WI38 (cell line): Measurements from ENCODE around the gene CDY1B.
"Not testable (repeated sequence)": the region's sequence is repeated elsewhere in the genome, so short reads cannot be mapped to it uniquely, and the experiment has no call there.

Experiments
- H3K4me3 ChIP-seq: 2 replicates; pipeline ENCODE4 v1.5.1; 2011; ENCODE audit warnings: low read depth, mild to moderate bottlenecking, control low read depth, low read length

The CDY1B gene

DNA sequence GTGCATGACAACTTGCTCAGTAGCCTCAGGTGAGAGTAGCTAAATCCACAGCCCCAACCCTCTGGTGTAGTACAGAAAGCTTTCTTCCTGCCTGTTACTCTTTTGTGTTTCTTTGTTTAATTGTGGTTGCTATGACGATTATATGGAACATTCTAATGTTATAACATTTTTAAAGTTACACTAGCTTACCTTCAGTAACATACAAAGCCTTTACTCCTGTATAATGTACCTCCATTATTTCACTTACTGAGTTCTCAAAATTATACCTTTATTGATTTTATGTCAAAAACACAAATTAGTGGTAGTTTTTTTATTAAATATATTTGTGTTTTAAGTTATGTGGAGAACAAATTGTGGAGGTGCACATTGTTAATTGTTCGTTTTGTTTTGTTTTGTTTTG is at the start of gene CDY1B:
Gene CDY1B, minus strand, starts transcription at position 101 of the 400 bp plus-strand sequence. CDS start 331 bp downstream, outside the sequence.
- H3K4me3 ChIP-seq: not testable (repeated sequence)

GRCh38 chrY:24049525-24049924 is 1.7 kb upstream of the CDY1B start:
- H3K4me3 ChIP-seq: not testable (repeated sequence)

- not testable (repeated sequence) for H3K4me3 ChIP-seq
Measured at GRCh38 chrY:24043209-24043608, 4.6 kb downstream of the CDY1B start.

GRCh38 chrY:24039008-24039718 is 8.7 kb downstream of the CDY1B start:
- H3K4me3 ChIP-seq: not testable (repeated sequence)

- H3K4me3 ChIP-seq: not testable (repeated sequence)
Measured at GRCh38 chrY:24026212-24027103, 21.4 kb downstream of the CDY1B start.
